ENCODE data around the gene TMTC1. TPM values are rescaled to one million over a fixed set of nuclear protein-coding genes. Genes with fewer than 3 reads are reported as not detected.

Gene TMTC1
- total and polyA plus RNA-seq, 2 of the 8 experiments (the other 6 are each of a cell fraction or from before 2014, with no cell fraction given), result 15.4 to 20.8 TPM

DNA sequence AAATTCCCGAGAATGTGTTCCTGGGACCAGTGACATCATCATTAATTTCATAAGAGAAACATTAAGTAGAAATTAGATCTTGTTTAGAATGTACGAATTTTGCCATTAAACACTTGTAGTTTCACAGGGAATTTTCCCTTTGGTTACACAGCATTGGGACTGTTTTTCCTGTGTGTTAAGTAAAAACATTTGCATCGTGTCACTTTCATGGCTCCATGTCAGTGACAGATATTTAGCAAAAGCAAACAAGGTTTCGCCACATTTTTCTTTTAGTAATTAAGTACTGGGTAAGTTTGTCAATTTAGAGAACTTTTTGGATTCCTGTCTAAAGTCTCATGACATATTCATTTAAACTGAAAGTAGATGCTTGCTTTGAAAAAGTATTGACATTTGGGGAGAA lies 240.7 kb downstream of the TMTC1 start (continued):
- no peak for TF ChIP-seq SP1 (IDR thresholded peaks at IDR 0.05; ENCODE audit: low read depth, low read length)
- TF ChIP-seq EZH2 (IDR thresholded peaks at IDR 0.05; ENCODE audit: low read depth, low read length, severe bottlenecking), result no peak
- no peak for TF ChIP-seq RFX5 (IDR thresholded peaks at IDR 0.05; ENCODE audit: borderline replicate concordance, low read depth, low read length)
